DMS79 treated with DMSO at 0.1 percent for 48 hours (cell line): ENCODE measurements around the gene RBP3.

Experiments
- DNase-seq: peaks from one replicate; lab custom pipeline; 2025; lab: John Stamatoyannopoulos, UW

The RBP3 gene

DNA sequence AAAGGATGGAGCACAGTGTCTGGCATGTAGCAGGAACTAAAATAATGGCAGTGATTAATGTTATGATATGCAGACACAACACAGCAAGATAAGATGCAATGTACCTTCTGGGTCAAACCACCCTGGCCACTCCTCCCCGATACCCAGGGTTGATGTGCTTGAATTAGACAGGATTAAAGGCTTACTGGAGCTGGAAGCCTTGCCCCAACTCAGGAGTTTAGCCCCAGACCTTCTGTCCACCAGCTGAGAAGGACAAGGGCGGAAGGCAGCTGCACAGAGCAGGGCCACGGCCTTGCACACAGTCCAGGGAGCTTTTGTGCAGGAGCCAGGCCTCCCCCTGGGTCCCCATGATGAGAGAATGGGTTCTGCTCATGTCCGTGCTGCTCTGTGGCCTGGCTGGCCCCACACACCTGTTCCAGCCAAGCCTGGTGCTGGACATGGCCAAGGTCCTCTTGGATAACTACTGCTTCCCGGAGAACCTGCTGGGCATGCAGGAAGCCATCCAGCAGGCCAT lies at the start of gene RBP3:
RBP3 (plus strand) TSS at position 226 of the 514 bp plus-strand sequence; CDS start at position 348, 122 bp downstream.
- no peak for DNase-seq

DNA sequence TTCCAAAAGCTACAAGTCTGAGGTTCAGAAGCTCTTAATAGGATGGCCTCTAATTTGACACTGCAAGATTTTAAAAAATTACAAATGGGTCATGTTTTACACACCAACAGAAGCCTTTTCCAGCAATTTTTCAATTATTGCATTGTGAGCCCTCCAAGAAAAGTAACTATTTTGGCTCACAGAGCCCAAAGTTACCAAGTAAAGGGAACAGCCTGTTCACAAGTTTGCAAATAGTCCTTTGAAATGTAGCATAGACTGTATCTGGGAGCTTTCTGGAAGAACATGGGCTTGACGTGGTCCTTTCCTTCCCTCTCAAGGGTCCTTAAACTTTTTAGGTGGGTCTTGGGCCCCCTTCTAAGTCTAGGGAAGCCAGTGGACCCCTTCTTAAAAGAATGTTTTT lies 49.4 kb upstream of the RBP3 start:
- DNase-seq = no peak

DNA sequence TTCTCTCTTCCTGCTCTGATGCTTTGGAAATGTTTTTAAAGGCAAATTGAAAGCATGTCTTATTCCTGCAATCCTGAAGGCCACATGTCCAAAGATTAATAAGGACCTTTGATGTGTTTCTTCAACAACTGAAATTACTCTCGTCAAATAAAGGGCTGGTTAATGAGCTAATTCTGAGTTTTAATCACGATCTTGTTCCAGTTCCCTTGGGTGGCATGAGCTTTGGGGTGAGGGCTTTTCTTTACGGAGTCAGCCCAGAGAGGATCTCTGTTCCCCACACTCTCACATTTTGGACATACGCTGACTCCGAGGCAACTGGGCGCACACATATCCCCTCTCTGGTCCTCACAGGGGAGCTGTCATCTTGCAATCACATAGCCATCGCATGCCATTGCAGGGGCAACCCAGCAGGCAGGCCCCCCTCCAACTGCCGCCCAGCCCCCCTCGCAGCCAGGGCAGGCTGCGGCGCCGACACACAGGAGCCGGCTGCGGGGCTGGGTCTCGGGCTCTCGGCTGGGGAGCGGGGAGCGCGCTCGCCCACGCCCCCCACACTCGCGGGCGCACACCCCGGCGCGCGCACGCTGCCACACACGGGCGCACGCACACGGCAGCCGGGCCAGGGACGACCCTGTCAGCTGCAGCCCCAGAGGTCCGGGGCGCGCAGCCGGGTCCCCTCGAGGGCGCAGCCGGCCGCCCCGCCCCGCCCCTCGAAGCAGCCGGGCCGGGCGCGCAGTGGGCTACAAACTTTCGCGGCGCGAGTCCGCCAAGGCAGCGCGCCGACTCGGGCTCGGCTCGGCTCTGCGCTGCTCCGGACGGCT lies 48.3 kb upstream of the RBP3 start, which contains the start of gene GDF10:
GDF10 (plus strand) TSS at position 587 of the 818 bp plus-strand sequence. CDS start 455 bp downstream, outside the sequence.
- DNase-seq = no peak

DNA sequence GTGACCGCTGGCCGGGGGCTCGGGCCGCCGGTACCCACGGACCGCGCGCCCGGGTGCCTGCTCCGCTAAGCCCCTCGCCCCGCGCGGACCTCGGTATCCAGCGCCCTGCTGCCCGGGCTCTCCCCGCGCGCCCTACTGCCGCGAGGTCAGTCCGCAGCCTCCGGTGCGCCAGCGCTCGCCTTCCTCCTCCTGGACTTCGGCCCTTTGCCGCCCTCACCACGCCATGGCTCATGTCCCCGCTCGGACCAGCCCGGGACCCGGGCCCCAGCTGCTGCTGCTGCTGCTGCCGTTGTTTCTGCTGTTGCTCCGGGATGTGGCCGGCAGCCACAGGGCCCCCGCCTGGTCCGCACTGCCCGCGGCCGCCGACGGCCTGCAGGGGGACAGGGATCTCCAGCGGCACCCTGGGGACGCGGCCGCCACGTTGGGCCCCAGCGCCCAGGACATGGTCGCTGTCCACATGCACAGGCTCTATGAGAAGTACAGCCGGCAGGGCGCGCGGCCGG lies 47.7 kb upstream of the RBP3 start:
- DNase-seq = no peak

DNA sequence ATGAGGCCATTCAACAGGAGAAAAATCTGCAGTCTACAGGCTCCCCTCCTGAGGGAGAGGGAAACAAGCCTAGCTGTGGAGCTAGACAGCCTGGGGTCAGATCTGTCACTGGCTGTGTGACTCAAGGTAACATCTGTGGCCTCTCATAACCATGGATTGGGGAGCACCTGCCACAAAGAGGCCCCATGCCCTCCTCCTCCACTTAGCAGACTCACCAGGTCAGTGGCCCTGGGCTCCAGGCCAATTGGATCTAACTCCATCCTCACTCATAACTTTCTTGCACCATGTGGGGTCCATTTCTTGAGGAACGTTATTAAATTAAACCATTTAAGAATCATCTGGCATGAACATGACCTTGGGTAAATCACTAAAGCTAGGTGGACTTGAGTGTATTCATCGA lies 46.3 kb upstream of the RBP3 start:
- DNase-seq = no peak

DNA sequence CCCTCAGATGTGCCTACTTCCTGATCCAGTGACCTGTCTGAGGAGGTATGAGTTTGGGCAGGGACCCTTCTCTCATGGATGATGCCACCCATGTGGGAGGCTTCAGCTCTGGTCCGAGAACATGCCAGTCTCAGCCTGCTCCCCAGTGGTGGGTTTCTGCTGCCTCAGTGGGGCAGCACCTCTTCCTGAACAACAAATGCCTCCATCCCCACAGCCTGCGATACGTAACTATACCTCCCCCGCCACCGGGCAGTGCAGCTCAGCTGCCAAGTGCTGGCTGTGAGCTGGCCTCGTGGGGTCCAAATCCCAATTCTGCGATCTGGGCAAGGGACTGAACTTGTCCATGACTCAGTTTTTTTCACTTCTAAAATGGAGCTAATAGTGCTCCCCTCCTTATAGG lies 45.1 kb upstream of the RBP3 start:
- no peak for DNase-seq

DNA sequence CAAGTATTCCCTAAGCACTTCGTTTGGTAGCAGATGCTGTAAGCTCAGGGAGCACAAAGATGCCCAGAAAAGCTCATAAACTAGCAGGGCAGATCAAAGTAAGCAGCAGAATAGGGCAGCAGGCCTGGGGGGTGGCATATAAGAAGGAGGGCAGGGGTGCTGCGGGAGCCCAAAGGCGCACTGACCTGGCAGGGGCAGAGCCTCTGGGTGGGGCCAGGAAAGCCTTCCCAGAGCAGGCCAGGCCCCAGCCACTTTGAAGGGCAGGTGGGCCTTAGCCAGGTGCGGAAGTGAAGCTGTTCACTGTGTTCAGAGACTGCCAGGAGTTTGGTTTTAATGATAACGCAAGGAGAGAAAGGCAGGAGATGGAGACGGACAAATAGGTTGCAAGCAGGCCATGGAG lies 44.3 kb upstream of the RBP3 start:
- DNase-seq = no peak

DNA sequence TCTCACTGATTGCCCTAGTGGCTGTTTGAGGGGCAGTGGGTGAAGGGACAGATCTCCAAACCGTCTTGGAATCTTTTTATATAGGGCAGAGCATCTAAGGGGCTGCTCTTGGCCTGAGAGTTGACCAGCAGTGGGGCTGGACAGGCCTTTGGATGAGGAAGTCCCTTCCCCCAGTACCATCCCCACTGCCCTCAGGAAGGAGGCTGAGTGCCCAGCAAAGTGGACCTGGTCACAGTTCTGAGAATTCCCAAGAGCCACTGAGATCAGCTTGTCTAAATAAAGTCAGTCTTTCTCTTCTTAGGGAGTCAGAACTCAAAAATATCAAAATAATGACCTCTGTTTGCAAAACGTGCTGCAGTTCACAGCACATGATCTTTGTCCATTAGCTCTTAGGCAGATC lies 42.6 kb upstream of the RBP3 start:
- no peak for DNase-seq

DNA sequence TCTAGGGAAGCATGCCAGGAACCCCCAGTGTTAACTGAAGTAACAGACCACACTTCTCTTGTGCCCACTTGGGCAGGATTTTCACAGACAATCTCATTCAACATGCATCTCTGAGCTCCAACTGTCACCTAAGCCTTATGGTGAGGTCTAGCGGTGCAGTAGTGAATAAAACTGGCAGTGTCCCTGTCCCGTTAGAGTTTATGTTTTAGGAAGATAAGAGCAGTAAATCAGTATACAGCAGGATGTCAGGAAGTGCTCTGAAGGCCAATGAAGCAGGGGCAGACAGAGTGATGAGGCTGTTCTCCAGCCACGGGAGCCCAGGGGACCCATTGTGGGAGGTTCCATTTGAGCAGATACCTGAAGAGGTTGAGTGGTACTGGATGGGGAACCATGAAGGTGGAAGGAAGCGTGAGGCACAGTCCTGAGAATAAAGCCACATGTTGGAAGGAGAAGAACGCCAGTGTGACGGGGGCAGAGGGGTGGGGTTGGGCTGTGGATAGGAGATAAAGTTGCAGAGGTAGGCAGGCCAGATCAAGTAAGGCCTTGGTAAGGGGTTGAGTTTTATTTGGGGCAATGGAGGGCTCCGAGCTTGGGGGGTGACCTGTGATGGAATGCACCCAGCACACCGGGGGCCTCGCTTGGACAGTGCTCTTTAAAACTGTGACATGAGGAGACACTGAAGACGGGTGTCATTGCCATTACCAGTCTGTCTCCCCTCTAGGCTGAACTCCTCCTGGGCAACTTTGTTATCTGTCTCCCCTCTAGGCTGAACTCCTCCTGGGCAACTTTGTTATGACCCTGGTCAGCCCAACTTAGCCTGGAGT lies 41.6 kb upstream of the RBP3 start:
- no peak for DNase-seq

DNA sequence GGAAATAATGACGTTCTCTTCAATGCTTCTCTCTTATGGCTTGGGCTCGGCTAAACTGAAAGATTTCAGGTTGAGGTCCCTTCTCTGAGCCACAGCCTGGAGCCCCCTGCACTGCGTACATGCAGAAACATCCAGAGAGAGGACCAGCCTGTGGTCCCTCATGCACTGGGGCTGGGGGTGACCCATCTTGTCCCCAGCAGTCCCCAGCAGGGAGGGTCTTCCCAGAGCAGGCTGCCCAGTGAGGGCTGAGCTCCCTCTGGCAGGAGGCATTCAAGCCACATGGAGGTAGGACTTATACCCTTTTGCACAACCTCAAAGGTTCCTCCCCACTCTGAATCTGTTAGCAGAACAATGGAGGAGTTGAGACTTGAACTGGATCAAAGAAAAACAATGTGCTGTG lies 40.8 kb upstream of the RBP3 start:
- no peak for DNase-seq

DNA sequence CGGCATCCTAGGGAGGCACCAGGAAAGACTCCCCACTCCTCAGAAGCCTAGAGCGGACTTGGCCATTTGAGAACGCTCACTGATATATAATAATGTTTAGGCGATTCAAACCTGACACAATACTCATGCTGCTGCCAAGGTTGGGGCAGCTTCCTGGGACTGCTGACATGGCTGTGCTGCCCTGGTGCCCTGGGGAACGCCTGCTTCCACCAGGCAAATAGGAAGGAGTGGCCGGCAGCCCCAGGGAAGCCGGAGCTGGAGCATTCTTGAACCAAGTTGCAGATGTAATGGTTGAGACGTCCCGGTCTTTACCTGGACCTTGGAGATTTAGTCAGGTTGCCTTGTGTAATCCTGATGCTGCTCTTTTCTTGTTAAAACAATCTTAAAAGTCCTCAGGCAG lies 39.4 kb upstream of the RBP3 start:
- DNase-seq = no peak

DNA sequence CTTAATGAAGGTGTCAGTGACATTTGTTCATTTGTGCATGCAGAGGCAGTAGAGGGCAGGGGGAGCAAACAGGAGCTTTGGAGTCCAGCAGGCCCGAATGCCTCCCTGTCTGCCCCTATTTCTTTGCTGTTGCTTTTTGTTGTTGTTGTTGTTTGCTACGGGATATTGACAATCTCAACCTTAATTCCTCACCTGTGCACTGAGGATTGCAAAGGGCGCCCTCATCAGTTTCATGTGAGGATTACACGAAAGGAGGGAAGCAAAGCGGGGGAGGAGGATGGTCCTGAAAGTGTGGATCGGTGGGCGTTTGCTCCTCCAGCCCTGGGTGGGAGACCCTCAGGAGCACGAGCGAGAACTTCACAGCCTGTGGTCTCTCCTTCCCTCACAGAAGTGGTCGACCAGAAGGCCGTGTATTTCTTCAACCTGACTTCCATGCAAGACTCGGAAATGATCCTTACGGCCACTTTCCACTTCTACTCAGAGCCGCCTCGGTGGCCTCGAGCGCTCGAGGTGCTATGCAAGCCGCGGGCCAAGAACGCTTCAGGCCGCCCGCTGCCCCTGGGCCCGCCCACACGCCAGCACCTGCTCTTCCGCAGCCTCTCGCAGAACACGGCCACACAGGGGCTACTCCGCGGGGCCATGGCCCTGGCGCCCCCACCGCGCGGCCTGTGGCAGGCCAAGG lies 38.6 kb upstream of the RBP3 start:
- DNase-seq = no peak

DNA sequence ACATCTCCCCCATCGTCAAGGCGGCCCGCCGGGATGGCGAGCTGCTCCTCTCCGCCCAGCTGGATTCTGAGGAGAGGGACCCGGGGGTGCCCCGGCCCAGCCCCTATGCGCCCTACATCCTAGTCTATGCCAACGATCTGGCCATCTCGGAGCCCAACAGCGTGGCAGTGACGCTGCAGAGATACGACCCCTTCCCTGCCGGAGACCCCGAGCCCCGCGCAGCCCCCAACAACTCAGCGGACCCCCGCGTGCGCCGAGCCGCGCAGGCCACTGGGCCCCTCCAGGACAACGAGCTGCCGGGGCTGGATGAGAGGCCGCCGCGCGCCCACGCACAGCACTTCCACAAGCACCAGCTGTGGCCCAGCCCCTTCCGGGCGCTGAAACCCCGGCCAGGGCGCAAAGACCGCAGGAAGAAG lies 38.1 kb upstream of the RBP3 start:
- DNase-seq = no peak

DNA sequence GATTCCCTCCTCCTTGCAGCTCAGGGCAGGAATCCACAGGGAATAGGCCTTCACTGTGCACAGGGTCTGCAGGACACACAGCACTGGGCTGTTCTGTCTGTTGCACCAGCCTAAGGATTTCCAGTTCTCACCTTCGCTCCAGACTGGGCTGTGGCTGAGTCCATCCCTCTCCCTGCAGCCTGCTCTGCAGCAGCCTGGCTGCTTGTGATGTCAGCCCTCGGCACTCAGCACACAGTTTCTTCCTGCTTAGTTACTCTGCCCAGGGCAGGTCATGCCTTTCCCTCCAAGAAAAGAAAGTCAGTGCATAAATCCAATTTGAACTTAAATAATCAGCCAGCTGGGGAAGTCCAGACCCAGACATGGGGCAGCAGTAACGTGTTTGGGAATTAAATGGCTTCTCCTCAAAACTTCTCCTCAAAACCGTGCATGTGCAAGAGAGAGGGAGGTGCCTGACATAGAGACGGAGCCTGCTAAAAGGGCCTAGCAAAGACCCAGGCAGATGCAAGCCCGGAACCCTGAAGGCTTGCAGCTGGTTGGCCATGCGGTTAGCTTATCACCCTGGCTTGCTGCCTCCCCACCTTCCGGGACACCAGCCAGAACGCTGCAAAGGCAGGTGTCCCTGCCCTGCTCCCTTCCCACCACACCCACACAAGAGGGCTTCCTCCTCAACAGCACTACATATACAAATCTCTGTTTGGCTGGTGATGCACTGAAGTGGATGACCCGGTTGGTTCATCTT lies 36.8 kb upstream of the RBP3 start:
- peak; percentile 76 for DNase-seq

DNA sequence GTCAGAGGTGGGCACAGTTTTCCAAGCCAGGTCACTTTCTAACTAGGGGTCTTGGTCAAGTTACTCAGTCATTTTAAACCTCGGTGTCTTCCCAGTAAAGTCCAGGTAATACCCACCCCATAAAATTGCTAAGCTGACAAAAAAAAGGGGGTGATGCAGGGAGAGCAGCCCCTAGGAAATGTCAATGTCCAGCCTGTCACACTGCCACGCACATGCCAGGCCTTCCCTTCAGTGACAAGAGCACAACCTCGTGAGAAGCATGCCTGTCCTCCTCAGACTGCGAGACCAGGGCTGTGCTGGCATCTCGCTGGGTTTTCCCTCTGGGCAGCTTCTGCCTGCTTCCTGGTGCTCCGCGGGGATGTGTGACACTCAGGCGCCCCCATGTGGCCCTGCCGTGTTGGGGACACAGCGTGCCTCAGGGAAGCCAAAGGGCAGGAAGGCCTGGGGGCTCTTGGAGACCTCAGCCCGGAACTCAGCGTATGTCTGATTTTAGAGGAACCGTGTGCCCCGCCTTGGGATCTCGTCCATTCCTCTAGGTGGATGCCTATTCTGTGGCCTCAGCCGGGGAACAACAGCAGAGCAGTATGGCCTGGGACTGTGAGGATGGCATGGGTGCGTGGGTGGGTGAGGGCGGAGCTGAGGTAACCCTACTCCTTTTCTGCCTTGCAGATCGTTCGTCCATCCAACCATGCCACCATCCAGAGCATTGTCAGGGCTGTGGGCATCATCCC lies 36.1 kb upstream of the RBP3 start:
- peak; percentile 51 for DNase-seq

DNA sequence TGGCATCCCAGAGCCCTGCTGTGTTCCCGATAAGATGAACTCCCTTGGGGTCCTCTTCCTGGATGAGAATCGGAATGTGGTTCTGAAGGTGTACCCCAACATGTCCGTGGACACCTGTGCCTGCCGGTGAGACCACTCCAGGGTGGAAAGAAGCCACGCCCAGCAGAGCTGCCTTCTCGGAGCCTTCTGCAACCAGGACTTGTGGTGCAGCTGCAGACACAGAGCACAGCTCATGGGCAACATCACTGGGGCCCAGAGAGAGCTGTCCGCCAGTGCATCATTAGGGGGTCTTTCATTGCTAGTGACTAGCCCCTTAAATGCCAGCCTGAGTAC lies 35.5 kb upstream of the RBP3 start:
- DNase-seq = no peak

DNA sequence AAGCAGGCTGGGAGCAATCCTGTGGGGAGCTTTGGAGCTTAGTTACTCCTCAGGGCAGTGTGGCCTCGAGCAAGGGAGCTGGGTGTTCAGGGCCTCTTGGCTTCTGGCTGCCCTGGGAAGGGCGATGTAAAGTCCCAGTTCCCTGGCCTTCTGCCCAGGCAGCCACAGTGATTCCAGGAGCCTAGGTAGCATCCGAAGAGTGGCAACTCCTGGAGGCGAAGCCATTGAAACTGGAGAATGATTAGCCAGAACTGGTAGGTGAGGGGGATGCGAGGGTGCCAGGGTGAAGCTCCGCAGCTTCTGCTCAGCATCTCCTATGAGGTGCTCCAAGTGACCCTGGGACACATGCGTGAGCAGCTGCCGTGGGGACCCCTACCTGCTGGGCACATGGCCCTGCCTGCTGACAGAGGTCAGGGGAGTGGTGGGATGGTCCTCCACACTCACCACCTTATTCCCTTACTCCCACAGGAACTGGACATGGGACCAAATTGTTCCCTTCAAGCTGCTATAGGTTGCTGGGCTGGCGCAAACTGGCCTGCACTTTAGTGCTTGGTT lies 33.7 kb upstream of the RBP3 start:
- no peak for DNase-seq

DNA sequence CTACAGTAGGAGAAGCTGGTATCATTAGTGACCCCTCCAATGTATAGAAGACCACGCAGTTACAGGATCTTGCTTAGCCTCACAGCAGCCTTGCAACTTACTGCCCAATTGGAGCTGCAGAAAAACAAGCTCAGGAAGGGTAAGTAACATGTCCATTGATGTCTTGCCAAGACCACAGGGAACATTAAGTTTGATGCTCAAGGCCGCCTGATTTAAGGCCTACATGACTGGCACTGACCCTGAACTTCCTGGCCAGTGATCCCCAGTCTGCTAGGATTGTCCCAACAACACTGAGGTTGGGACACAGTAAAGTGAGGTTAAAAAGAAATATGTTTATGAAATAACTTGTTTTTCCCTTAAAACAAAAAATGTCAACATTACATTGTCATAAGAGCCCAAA lies 32.7 kb upstream of the RBP3 start:
- no peak for DNase-seq

DNA sequence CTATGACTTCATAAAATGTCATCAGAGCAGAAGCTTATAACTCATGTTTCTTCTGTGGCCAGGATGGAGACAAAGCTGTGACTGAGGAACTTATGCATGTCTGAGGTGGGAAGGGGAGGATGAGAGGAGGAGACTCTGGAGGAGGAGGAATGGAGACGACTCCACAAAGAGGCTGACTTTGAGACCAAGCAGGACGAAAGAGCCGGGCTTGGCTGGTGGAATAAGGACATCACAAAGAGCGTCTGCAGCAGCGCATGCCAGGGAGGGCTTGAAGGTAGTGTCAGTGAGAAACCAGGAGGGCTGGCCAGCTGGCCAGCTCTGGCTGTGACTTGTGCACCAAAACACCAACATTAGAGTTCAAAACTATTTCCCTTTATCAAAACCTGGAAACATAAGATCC lies 32.0 kb upstream of the RBP3 start:
- no peak for DNase-seq

DNA sequence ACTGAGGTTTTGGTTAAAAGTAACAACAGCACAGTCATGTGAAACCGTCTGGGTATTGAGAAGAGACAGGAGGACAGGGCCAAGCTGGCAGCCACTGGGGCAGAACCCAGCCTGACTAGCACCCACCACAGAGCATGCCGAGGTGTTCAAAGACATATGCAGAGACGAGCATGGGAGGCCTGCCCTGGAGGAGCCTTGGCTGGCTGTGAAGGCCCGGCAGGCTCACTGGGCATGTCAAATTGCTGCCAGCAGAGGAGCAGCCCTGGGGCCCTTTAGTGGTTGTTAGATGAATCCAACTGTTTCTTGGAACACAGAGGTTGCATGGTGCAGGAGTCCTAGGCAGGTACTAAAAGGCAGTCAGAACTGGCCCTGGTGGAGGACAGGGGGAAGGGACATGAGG lies 30.9 kb upstream of the RBP3 start:
- no peak for DNase-seq

DNA sequence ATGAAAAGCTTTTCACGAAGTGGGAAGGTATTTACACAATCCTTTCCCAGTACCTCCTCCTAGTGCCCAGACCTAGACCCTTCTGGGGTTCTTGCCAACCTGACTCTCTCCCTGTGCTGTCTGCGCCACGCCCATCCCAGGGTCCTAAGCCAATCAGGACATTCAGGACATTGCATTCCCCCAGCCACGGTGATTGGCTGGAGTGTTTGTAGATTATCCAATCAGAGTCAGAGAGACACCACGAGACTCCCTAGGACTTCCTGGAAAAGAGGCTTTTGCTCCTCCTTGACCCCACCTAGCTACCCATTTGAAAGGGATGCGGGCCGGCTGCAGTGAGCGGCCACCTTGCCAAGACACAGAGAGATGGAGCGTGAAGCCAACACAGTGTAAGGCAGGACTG lies 29.5 kb upstream of the RBP3 start:
- DNase-seq = no peak
